Trophoblast cell (in vitro differentiated cells and primary cell): ENCODE results near the gene MATN4.

Source experiments
- DNase-seq, 2 donors: peaks; one replicate each; pipeline ENCODE4 v3.0.0-alpha.2; 2016
- H2AFZ ChIP-seq: 2 replicates; pipeline ENCODE4 v1.6.1; 2013; ENCODE audit warnings: low read length, moderate library complexity, mild to moderate bottlenecking; ENCODE audit not compliant: insufficient read depth, poor library complexity
- H2AK5ac ChIP-seq: 2 replicates; pipeline ENCODE4 v1.6.1; 2013; ENCODE audit warnings: mild to moderate bottlenecking, low read length
- H2BK120ac ChIP-seq: 2 replicates; pipeline ENCODE4 v1.6.1; 2013; ENCODE audit warnings: low read length, mild to moderate bottlenecking, moderate library complexity; ENCODE audit not compliant: insufficient read depth, poor library complexity
- H2BK12ac ChIP-seq: 2 replicates; pipeline ENCODE4 v1.6.1; 2013; ENCODE audit warnings: mild to moderate bottlenecking, low read length, moderate library complexity
- H2BK5ac ChIP-seq: 2 replicates; pipeline ENCODE4 v1.6.1; 2013; ENCODE audit warnings: low read length, low read depth, moderate library complexity, mild to moderate bottlenecking; ENCODE audit not compliant: poor library complexity
- H3K14ac ChIP-seq: 2 replicates; pipeline ENCODE4 v1.6.1; 2013; ENCODE audit warnings: mild to moderate bottlenecking, low read length
- H3K18ac ChIP-seq: 2 replicates; pipeline ENCODE4 v1.6.1; 2013; ENCODE audit warnings: mild to moderate bottlenecking, low read length
- H3K23ac ChIP-seq: 2 replicates; pipeline ENCODE4 v1.6.1; 2013; ENCODE audit warnings: low read length
- H3K27ac ChIP-seq: 2 replicates; pipeline ENCODE4 v1.5.1; 2013; ENCODE audit warnings: low read depth, mild to moderate bottlenecking, inconsistent platforms, low read length, moderate library complexity
- H3K27me3 ChIP-seq: 2 replicates; pipeline ENCODE4 v1.6.1; 2013; ENCODE audit warnings: inconsistent platforms, mild to moderate bottlenecking, low read length, moderate library complexity; ENCODE audit not compliant: insufficient read depth
- H3K36me3 ChIP-seq, 2 experiments: 1 replicate in 1 of 2; 2 replicates in 1 of 2; pipeline ENCODE4 v1.6.1; 2013; ENCODE audit warnings: low read length in 2 of 2, mild to moderate bottlenecking in 2 of 2, moderate library complexity in 1 of 2; ENCODE audit not compliant: insufficient read depth in 2 of 2, control insufficient read depth in 1 of 2
- H3K4ac ChIP-seq: 2 replicates; pipeline ENCODE4 v1.6.1; 2013; ENCODE audit warnings: low read depth, mild to moderate bottlenecking, low read length, moderate library complexity
- H3K4me1 ChIP-seq, 2 experiments: 1 replicate in 1 of 2; 2 replicates in 1 of 2; pipeline ENCODE4 v1.6.1; 2013; ENCODE audit warnings: low read length in 2 of 2, mild to moderate bottlenecking in 2 of 2, moderate library complexity in 1 of 2; ENCODE audit not compliant: insufficient read depth in 2 of 2, control insufficient read depth in 1 of 2
- H3K4me2 ChIP-seq: 2 replicates; pipeline ENCODE4 v1.6.1; 2013; ENCODE audit warnings: inconsistent platforms, mild to moderate bottlenecking, low read length, moderate library complexity
- H3K4me3 ChIP-seq: 2 replicates; pipeline ENCODE4 v1.5.1; 2013; ENCODE audit warnings: mild to moderate bottlenecking, low read depth, low read length, inconsistent platforms
- H3K79me1 ChIP-seq: one replicate; pipeline ENCODE4 v1.6.1; 2013; ENCODE audit warnings: low read length
- H3K79me2 ChIP-seq: 2 replicates; pipeline ENCODE4 v1.6.1; 2013; ENCODE audit warnings: low read length, mild to moderate bottlenecking; ENCODE audit not compliant: control insufficient read depth, insufficient read depth, poor library complexity
- H3K9ac ChIP-seq: 2 replicates; pipeline ENCODE4 v1.6.1; 2013; ENCODE audit warnings: mild to moderate bottlenecking, low read length
- H3K9me3 ChIP-seq: 2 replicates; pipeline ENCODE4 v1.6.1; 2013; ENCODE audit warnings: low read depth, mild to moderate bottlenecking, control low read depth, inconsistent platforms, low read length; ENCODE audit not compliant: insufficient read depth
- H4K12ac ChIP-seq: 2 replicates; pipeline ENCODE4 v1.6.1; 2013; ENCODE audit warnings: low read depth, mild to moderate bottlenecking, low read length, moderate library complexity
- H4K8ac ChIP-seq: 2 replicates; pipeline ENCODE4 v1.6.1; 2013; ENCODE audit warnings: low read depth, mild to moderate bottlenecking, low read length, moderate library complexity
- H4K91ac ChIP-seq: one replicate; pipeline ENCODE4 v1.6.1; 2013; ENCODE audit warnings: low read depth, mild to moderate bottlenecking, low read length, moderate library complexity
- WGBS: extraction: QIAGEN DNeasy Blood & Tissue Kit; methylation state at CpG from one replicate; pipeline ENCODE4 v1.1.7; 2013; ENCODE audit warnings: missing lambda C conversion rate; ENCODE audit not compliant: insufficient read length, insufficient coverage; ENCODE audit errors: extremely low coverage; 5-methylcytosine and 5-hydroxymethylcytosine counted together

MATN4 gene

GRCh38 chr20:45294003-45294368 is 14.1 kb downstream of the MATN4 start:
- no peaks in the 10 kb centered on the region for H3K36me3 ChIP-seq
- no peak overlapping the region for H3K4me3 ChIP-seq
- H3K27me3 ChIP-seq, result peaks cover 6% of the 10 kb centered on the region
- no peak overlapping the region for H3K4me2 ChIP-seq
- no peak overlapping the region for H3K27ac ChIP-seq
- H2AK5ac ChIP-seq, result no peak overlapping the region
- H3K9me3 ChIP-seq, result no peaks in the 10 kb centered on the region
- no peak overlapping the region for H2AFZ ChIP-seq
- no peak overlapping the region for H3K4ac ChIP-seq
- H4K12ac ChIP-seq, result no peak overlapping the region
- H3K4me1 ChIP-seq, result peaks cover 3 to 8% of the 10 kb centered on the region in 2 experiments
- H2BK5ac ChIP-seq, result no peak overlapping the region
- H3K79me2 ChIP-seq, result no peaks in the 10 kb centered on the region
- H3K18ac ChIP-seq, result no peak overlapping the region
- no peak overlapping the region for H3K9ac ChIP-seq
- no peak overlapping the region for H4K91ac ChIP-seq
- peaks cover 5% of the 10 kb centered on the region for H3K79me1 ChIP-seq
- H2BK12ac ChIP-seq, result no peak overlapping the region
- H3K14ac ChIP-seq, result no peak overlapping the region
- no peak overlapping the region for H3K23ac ChIP-seq
- DNase-seq, result no peak
- WGBS, result no CpG with 5 or more reads among the region's 5 CpGs
- no peak overlapping the region for H2BK120ac ChIP-seq
- no peak overlapping the region for H4K8ac ChIP-seq

- Histone ChIP-seq H3K79me2 (no peaks in the 10 kb centered on the region), H3K9me3 (no peaks in the 10 kb centered on the region), H3K9ac (peak overlapping the region; percentile 33), H2BK120ac (peak overlapping the region; percentile 34), H3K79me1 (peaks cover 5% of the 10 kb centered on the region), H3K18ac (peak overlapping the region; percentile 65), H4K8ac (peak overlapping the region; percentile 90), H3K27me3 (peaks cover 6% of the 10 kb centered on the region), H3K4me3 (peak overlapping the region; percentile 69), H2BK12ac (peak overlapping the region; percentile 37), H2AK5ac (no peak overlapping the region), H4K91ac (peak overlapping the region; percentile 72), H3K36me3 (no peaks in the 10 kb centered on the region), H2BK5ac (no peak overlapping the region), H3K27ac (no peak overlapping the region), H2AFZ (peak overlapping the region; percentile 92), H3K4me2 (peak overlapping the region; percentile 82), H3K4ac (peak overlapping the region; percentile 19), H3K4me1 (peaks cover 3 to 8% of the 10 kb centered on the region in 2 experiments), H3K23ac (no peak overlapping the region), H4K12ac (peak overlapping the region; percentile 76), H3K14ac (peak overlapping the region; percentile 75)
- no CpG with 5 or more reads among the region's 79 CpGs for WGBS
- DNase-seq, result peak; percentile 61 to 83
These were observed 14.8 kb downstream of the MATN4 start for GRCh38 chr20:45293041-45294002.

- WGBS, result no CpG with 5 or more reads among the region's 2 CpGs
- H3K18ac ChIP-seq, result no peak overlapping the region
- DNase-seq, result no peak
These were observed 15.8 kb downstream of the MATN4 start for GRCh38 chr20:45292343-45292742.

GRCh38 chr20:45291526-45291925 is 16.6 kb downstream of the MATN4 start:
- no peak overlapping the region for H2BK120ac ChIP-seq
- no peak overlapping the region for H3K4me3 ChIP-seq
- no peak overlapping the region for H4K91ac ChIP-seq
- no peak overlapping the region for H3K27ac ChIP-seq
- no CpG with 5 or more reads among the region's 9 CpGs for WGBS
- no peak overlapping the region for H3K9ac ChIP-seq
- no peaks in the 10 kb centered on the region for H3K36me3 ChIP-seq
- no peak overlapping the region for H3K14ac ChIP-seq
- peaks cover 3 to 8% of the 10 kb centered on the region in 2 experiments for H3K4me1 ChIP-seq
- H3K23ac ChIP-seq, result no peak overlapping the region
- no peak overlapping the region for H4K12ac ChIP-seq
- H3K27me3 ChIP-seq, result peaks cover 6% of the 10 kb centered on the region
- no peak overlapping the region for H2BK5ac ChIP-seq
- no peak overlapping the region for H3K4me2 ChIP-seq
- H2AFZ ChIP-seq, result no peak overlapping the region
- H3K4ac ChIP-seq, result no peak overlapping the region
- no peak for DNase-seq
- H3K79me2 ChIP-seq, result no peaks in the 10 kb centered on the region
- H2AK5ac ChIP-seq, result no peak overlapping the region
- H2BK12ac ChIP-seq, result no peak overlapping the region
- no peak overlapping the region for H3K18ac ChIP-seq
- peaks cover 5% of the 10 kb centered on the region for H3K79me1 ChIP-seq
- H3K9me3 ChIP-seq, result no peaks in the 10 kb centered on the region
- no peak overlapping the region for H4K8ac ChIP-seq

More at GRCh38 chr20:45292343-45292742, 15.8 kb downstream of the MATN4 start:
- Histone ChIP-seq H3K4me2 (no peak overlapping the region), H2AK5ac (no peak overlapping the region), H3K27ac (no peak overlapping the region), H3K4me3 (no peak overlapping the region), H3K9me3 (no peaks in the 10 kb centered on the region), H3K4ac (no peak overlapping the region), H3K23ac (no peak overlapping the region), H3K27me3 (peaks cover 6% of the 10 kb centered on the region), H2BK5ac (no peak overlapping the region), H4K12ac (no peak overlapping the region), H2AFZ (no peak overlapping the region), H4K91ac (no peak overlapping the region), H4K8ac (no peak overlapping the region), H3K14ac (no peak overlapping the region), H2BK12ac (no peak overlapping the region), H3K9ac (no peak overlapping the region), H3K4me1 (peaks cover 3 to 8% of the 10 kb centered on the region in 2 experiments), H2BK120ac (no peak overlapping the region), H3K36me3 (no peaks in the 10 kb centered on the region), H3K79me1 (peaks cover 5% of the 10 kb centered on the region), H3K79me2 (no peaks in the 10 kb centered on the region)
